PC-9 (cell line): ENCODE results near the gene CES3. TPM values are rescaled to one million over a fixed set of nuclear protein-coding genes. Genes with fewer than 3 reads are reported as not detected.

Experiments used
- BruUV-seq: library from RNA; stranded (reverse); fragments of 400-500 nt; replicated peaks from 2 replicates; lab custom pipeline; 2021; lab: Mats Ljungman, UMichigan
- CTCF ChIA-PET: fragments of 300-600 bp; sonication (Branson Sonifier 250); formaldehyde crosslinking; loops from one replicate; lab custom pipeline; 2022; ENCODE audit warnings: antibody characterized with exemption; lab: Charles Lee
- POLR2A ChIA-PET: fragments of 300-600 bp; sonication (Branson Sonifier 250); formaldehyde crosslinking; loops from one replicate; lab custom pipeline; 2022; ENCODE audit warnings: antibody characterized with exemption; ENCODE audit not compliant: unreplicated experiment; lab: Charles Lee
- DNase-seq, 2 experiments: peaks; one replicate each; pipeline versions ENCODE4 v3.0.0 to v3.0.0-alpha.2; 2015 to 2022; ENCODE audit warnings: mixed read lengths in 1 of 2
- H2AFZ ChIP-seq: fragments of 200-600 bp; sonication (generic); 2 replicates; pipeline ENCODE4 v1.8.1; 2017; ENCODE audit warnings: antibody characterized with exemption
- H3F3A ChIP-seq: fragments of 200-600 bp; sonication (generic); 2 replicates; pipeline ENCODE4 v1.8.1; 2017; ENCODE audit warnings: antibody characterized with exemption, mild to moderate bottlenecking, low read depth; ENCODE audit not compliant: insufficient read depth
- H3K27ac ChIP-seq: fragments of 200-600 bp; sonication (generic); 2 replicates; pipeline ENCODE4 v1.6.1; 2016; ENCODE audit warnings: mixed run types
- H3K27me3 ChIP-seq: fragments of 200-600 bp; sonication (generic); 2 replicates; pipeline ENCODE4 v1.6.1; 2016; ENCODE audit warnings: low read depth, mixed run types; ENCODE audit not compliant: insufficient read depth
- H3K36me3 ChIP-seq: fragments of 200-600 bp; sonication (generic); 2 replicates; pipeline ENCODE4 v1.6.1; 2016; ENCODE audit warnings: low read depth, mixed run types
- H3K4me1 ChIP-seq: fragments of 200-600 bp; sonication (generic); replicated peaks from 2 replicates; pipeline ENCODE4 v1.6.1; 2016; ENCODE audit warnings: mixed run types; ENCODE audit not compliant: insufficient read depth
- H3K4me2 ChIP-seq: fragments of 200-600 bp; sonication (generic); 2 replicates; pipeline ENCODE4 v1.6.1; 2017; ENCODE audit warnings: mixed run types
- H3K4me3 ChIP-seq: fragments of 200-600 bp; sonication (generic); 2 replicates; pipeline ENCODE4 v1.6.1; 2016; ENCODE audit warnings: mixed run types
- H3K79me2 ChIP-seq: fragments of 200-600 bp; sonication (generic); 2 replicates; pipeline ENCODE4 v1.6.1; 2017; ENCODE audit warnings: low read depth, mixed run types
- H3K9me2 ChIP-seq: fragments of 200-600 bp; sonication (generic); 2 replicates; pipeline ENCODE4 v1.8.1; 2017; ENCODE audit warnings: mild to moderate bottlenecking; ENCODE audit not compliant: insufficient read depth
- H3K9me3 ChIP-seq: fragments of 200-600 bp; sonication (generic); 2 replicates; pipeline ENCODE4 v1.8.1; 2016; ENCODE audit warnings: low read depth; ENCODE audit not compliant: insufficient read depth
- H4K20me1 ChIP-seq: fragments of 200-600 bp; sonication (generic); 2 replicates; pipeline ENCODE4 v1.8.1; 2017; ENCODE audit not compliant: insufficient read depth
- CTCF ChIP-seq: fragments of 200-600 bp; sonication (generic); conservative IDR thresholded peaks from 2 replicates; pipeline ENCODE4 v1.6.1; 2017; ENCODE audit warnings: mixed run types, antibody characterized with exemption, mild to moderate bottlenecking, moderate library complexity
- EZH2 ChIP-seq: fragments of 200-600 bp; sonication (generic); IDR thresholded peaks from 2 replicates; pipeline ENCODE4 v1.8.0; 2017; ENCODE audit warnings: antibody characterized with exemption, low read depth
- intact Hi-C: fragments of 100-400 bp; cut with micrococcal nuclease; formaldehyde crosslinking; loops from one replicate; pipeline ENCODE4 v1.10.0; 2022; ENCODE audit not compliant: unreplicated experiment
- total RNA-seq: library from RNA; stranded (reverse); gene quantifications from 2 replicates; pipeline ENCODE4 v1.2.3, GENCODE V29; 2021

CES3 gene
- total RNA-seq, 1 experiment from 2014 or later = 9.1 TPM

- no peaks in the 10 kb centered on the region for H3F3A ChIP-seq
- H2AFZ ChIP-seq = no peak overlapping the region
- TF ChIP-seq EZH2 (no peak), CTCF (no peak)
- 0 out of 2 replicates have a peak, but pooled peaks cover 8% of the 10 kb centered on the region for H3K27me3 ChIP-seq
- DNase-seq = no peak
- no peak overlapping the region for H3K4me2 ChIP-seq
- H3K36me3 ChIP-seq = no peaks in the 10 kb centered on the region
- ChIA-PET POLR2A (no interaction called here), CTCF (no interaction called here)
- H3K4me3 ChIP-seq = no peak overlapping the region
- BruUV-seq = no TSS peak
- H3K79me2 ChIP-seq = no peaks in the 10 kb centered on the region
- no peaks in the 10 kb centered on the region for H4K20me1 ChIP-seq
- no peaks in the 10 kb centered on the region for H3K9me3 ChIP-seq
- H3K4me1 ChIP-seq = no peaks in the 10 kb centered on the region
- intact Hi-C loops = no loop called here
- H3K9me2 ChIP-seq = no peaks in the 10 kb centered on the region
- no peak overlapping the region for H3K27ac ChIP-seq
Observed at GRCh38 chr16:66996983-66997358, 35.9 kb downstream of the CES3 start.

- POLR2A ChIA-PET = no interaction called here
Observed at GRCh38 chr16:67000384-67001351, 39.6 kb downstream of the CES3 start.

GRCh38 chr16:67001726-67002125 lies 40.7 kb downstream of the CES3 start:
- Histone ChIP-seq H3K9me3 (no peaks in the 10 kb centered on the region), H2AFZ (no peak overlapping the region), H3K9me2 (no peaks in the 10 kb centered on the region), H3K36me3 (no peaks in the 10 kb centered on the region), H3K4me1 (no peaks in the 10 kb centered on the region), H3K79me2 (no peaks in the 10 kb centered on the region), H4K20me1 (no peaks in the 10 kb centered on the region), H3K27me3 (0 out of 2 replicates have a peak, but pooled peaks cover 8% of the 10 kb centered on the region), H3K4me2 (no peak overlapping the region), H3K4me3 (no peak overlapping the region), H3K27ac (no peak overlapping the region), H3F3A (no peaks in the 10 kb centered on the region)
- TF ChIP-seq EZH2 = no peak
- no peak for TF ChIP-seq CTCF
- ChIA-PET CTCF (interaction anchor here (0.6 kb wide), 1 partner anchor 27 kb away, joined by 3 read pairs; no protein-coding TSS in a partner anchor), POLR2A (no interaction called here)
- BruUV-seq = no TSS peak
- intact Hi-C loops = no loop called here
- DNase-seq = no peak

More at GRCh38 chr16:67000384-67001351, 39.6 kb downstream of the CES3 start:
- TF ChIP-seq EZH2 (no peak), CTCF (no peak)
- Histone ChIP-seq H3K36me3 (no peaks in the 10 kb centered on the region), H3K9me2 (no peaks in the 10 kb centered on the region), H3K27me3 (0 out of 2 replicates have a peak, but pooled peaks cover 8% of the 10 kb centered on the region), H3K4me1 (no peaks in the 10 kb centered on the region), H3K4me3 (peak overlapping the region; percentile 41; the same call in 1 of the 2 replicates), H3K79me2 (no peaks in the 10 kb centered on the region), H3F3A (no peaks in the 10 kb centered on the region), H4K20me1 (no peaks in the 10 kb centered on the region), H3K9me3 (no peaks in the 10 kb centered on the region), H3K27ac (no peak overlapping the region), H2AFZ (peak overlapping the region; percentile 75), H3K4me2 (peak overlapping the region; percentile 68)
- CTCF ChIA-PET = interaction anchor here (0.6 to 0.7 kb wide), 3 partner anchors 68 to 423 kb away, joined by 6 to 9 read pairs (median 6); no protein-coding TSS in a partner anchor
- DNase-seq = peak in 1 of 2 experiments; percentile 30
- intact Hi-C loops = no loop called here
- no TSS peak for BruUV-seq
